H1 (cell line): ENCODE data around the gene PRKN. TPM values are rescaled to one million over a fixed set of nuclear protein-coding genes. Genes with fewer than 3 reads are reported as not detected.

Experiments used
- CHD7 ChIP-seq: fragments of 300-600 bp; sonication (generic); IDR thresholded peaks from 2 replicates; pipeline ENCODE4 v1.7.1; 2012; ENCODE audit warnings: low read length, moderate library complexity, mild to moderate bottlenecking, inconsistent platforms; ENCODE audit not compliant: insufficient replicate concordance
- CTBP2 ChIP-seq: IDR thresholded peaks from 2 replicates; pipeline ENCODE4 v1.7.0; 2011; ENCODE audit warnings: borderline replicate concordance, mild to moderate bottlenecking, moderate library complexity, mixed read lengths, low read length; ENCODE audit not compliant: insufficient read depth, insufficient read length
- E2F6 ChIP-seq: IDR thresholded peaks from 2 replicates; pipeline ENCODE4 v1.6.1; 2012; ENCODE audit warnings: inconsistent platforms
- GABPA ChIP-seq: IDR thresholded peaks from 2 replicates; pipeline ENCODE4 v1.6.1; 2011; ENCODE audit warnings: mild to moderate bottlenecking, low read length, moderate library complexity, borderline replicate concordance; ENCODE audit not compliant: insufficient read depth
- RAD21 ChIP-seq, 2 experiments: IDR thresholded peaks in 1 of 2; conservative IDR thresholded peaks in 1 of 2; 2 replicates each; pipeline ENCODE4 v1.6.1; 2011; ENCODE audit warnings: low read depth in 2 of 2, low read length in 2 of 2, improper control_type of control experiment in 1 of 2, inconsistent platforms in 1 of 2, mild to moderate bottlenecking in 1 of 2, moderate library complexity in 1 of 2
- RNF2 ChIP-seq: fragments of 200-900, 300-1000 bp; sonication (generic); IDR thresholded peaks from 2 replicates; pipeline ENCODE4 v1.7.1; 2016; ENCODE audit warnings: borderline replicate concordance, low read depth, mild to moderate bottlenecking, antibody characterized with exemption, low read length; ENCODE audit not compliant: poor library complexity, severe bottlenecking; ENCODE audit errors: missing control alignments
- TEAD4 ChIP-seq: IDR thresholded peaks from 2 replicates; pipeline ENCODE4 v1.6.1; 2012; ENCODE audit warnings: low read depth, low read length, inconsistent platforms, mixed read lengths
- polyA plus RNA-seq, 7 experiments: library from polyadenylated mRNA; depleted of rRNA in 3 of 7; stranded (reverse) in 5 of 7; unstranded in 2 of 7; fragments of >200 nt in 5 of 7; fragments of 200-250 nt in 2 of 7; gene quantifications; 1 replicate in 5 of 7; 2 replicates in 1 of 7; 4 replicates in 1 of 7; pipeline versions ENCODE4 v1.2.1 to v1.2.3, GENCODE V29; 2011 to 2013; ENCODE audit warnings: missing spikeins in 2 of 7, mixed read lengths in 2 of 7
- total RNA-seq: library from RNA; stranded (reverse); fragmentation: NEBNext Ultra II Directional; extraction: Animal tissue kit (Norgen Biotek cat#: 25700); gene quantifications from 2 replicates; pipeline ENCODE4 v1.2.1, GENCODE V29; 2021

The PRKN gene
- total and polyA plus RNA-seq, 2 of the 8 experiments (the other 6 are each of a cell fraction or from before 2014, with no cell fraction given): 0.13 to 0.29 TPM

- TF ChIP-seq CHD7 (no peak), RAD21 (IDR thresholded peaks at IDR 0.05 in 1 of 2, conservative IDR thresholded peaks at IDR 0.05 in 1 of 2; ENCODE audit: low read depth in 2 of 2, low read length in 2 of 2) (no peak), CTBP2 (no peak), RNF2 (no peak), TEAD4 (no peak), E2F6 (no peak), GABPA (no peak)
- TF ChIP-seq, all 59 proteins: peak for 0
Observed at GRCh38 chr6:161313940-161314509, 1413.5 kb downstream of the PRKN start (continued).
